ENCODE measurements around the gene LTBP3.
"Not testable (repeated sequence)": the region's sequence is repeated elsewhere in the genome, so short reads cannot be mapped to it uniquely, and the experiment has no call there.

Gene LTBP3

GRCh38 chr11:65526744-65527143, 31.4 kb downstream of the LTBP3 start:
- no peak overlapping the region for H3K9ac ChIP-seq
- H3K9me3 ChIP-seq (ENCODE audit: control insufficient read depth, low read length): no peaks in the 10 kb centered on the region
- H3K4me1 ChIP-seq: peaks cover 20% of the 10 kb centered on the region
- H3K4me2 ChIP-seq (ENCODE audit: low read length): no peak overlapping the region
- no peak overlapping the region for H3K27ac ChIP-seq
- no peaks in the 10 kb centered on the region for H3K36me3 ChIP-seq (ENCODE audit: control insufficient read depth, insufficient read depth, low read length)
- H3K4me3 ChIP-seq (ENCODE audit: low read depth, low read length): no peak overlapping the region
- no peak overlapping the region for H2AFZ ChIP-seq
- no peaks in the 10 kb centered on the region for H3K27me3 ChIP-seq (ENCODE audit: control insufficient read depth, insufficient read depth, low read length)
- peaks cover 3% of the 10 kb centered on the region for H3K79me2 ChIP-seq
- no peak for TF ChIP-seq CTCF (IDR thresholded peaks at IDR 0.05)

- peak overlapping the region; percentile 72 for H3K27ac ChIP-seq
- peak overlapping the region; percentile 79 for H3K4me3 ChIP-seq (ENCODE audit: low read depth, low read length)
- TF ChIP-seq CTCF (IDR thresholded peaks at IDR 0.05): no peak
- peak overlapping the region; percentile 84 for H3K9ac ChIP-seq
- no peaks in the 10 kb centered on the region for H3K27me3 ChIP-seq (ENCODE audit: control insufficient read depth, insufficient read depth, low read length)
- peak overlapping the region; percentile 77 for H3K4me2 ChIP-seq (ENCODE audit: low read length)
- H3K36me3 ChIP-seq (ENCODE audit: control insufficient read depth, insufficient read depth, low read length): no peaks in the 10 kb centered on the region
- H3K79me2 ChIP-seq: peaks cover 3% of the 10 kb centered on the region
- peaks cover 23% of the 10 kb centered on the region for H3K4me1 ChIP-seq
- no peaks in the 10 kb centered on the region for H3K9me3 ChIP-seq (ENCODE audit: control insufficient read depth, low read length)
- peak overlapping the region; percentile 70 for H2AFZ ChIP-seq
These were observed 32.3 kb downstream of the LTBP3 start for GRCh38 chr11:65525546-65526480.

- Histone ChIP-seq H3K4me2 (ENCODE audit: low read length) (peak within 1 kb of the TSS; percentile 77), H3K36me3 (ENCODE audit: control insufficient read depth, insufficient read depth, low read length) (no peaks in the 10 kb centered on the region), H3K27me3 (ENCODE audit: control insufficient read depth, insufficient read depth, low read length) (no peaks in the 10 kb centered on the region), H3K27ac (peak within 1 kb of the TSS; percentile 96), H3K4me3 (ENCODE audit: low read depth, low read length) (peak within 1 kb of the TSS; percentile 79), H2AFZ (peak within 1 kb of the TSS; percentile 70), H3K9ac (peak within 1 kb of the TSS; percentile 84), H3K9me3 (ENCODE audit: control insufficient read depth, low read length) (no peaks in the 10 kb centered on the region), H3K4me1 (peaks cover 23% of the 10 kb centered on the region), H3K79me2 (peaks cover 3% of the 10 kb centered on the region)
- no peak for TF ChIP-seq CTCF (IDR thresholded peaks at IDR 0.05)
These were observed 33.2 kb downstream of the LTBP3 start, which contains the start of gene SCYL1 for GRCh38 chr11:65524741-65525545. SCYL1 (plus strand) TSS chr11:65525083; CDS start chr11:65525154, 71 bp downstream.

DNA sequence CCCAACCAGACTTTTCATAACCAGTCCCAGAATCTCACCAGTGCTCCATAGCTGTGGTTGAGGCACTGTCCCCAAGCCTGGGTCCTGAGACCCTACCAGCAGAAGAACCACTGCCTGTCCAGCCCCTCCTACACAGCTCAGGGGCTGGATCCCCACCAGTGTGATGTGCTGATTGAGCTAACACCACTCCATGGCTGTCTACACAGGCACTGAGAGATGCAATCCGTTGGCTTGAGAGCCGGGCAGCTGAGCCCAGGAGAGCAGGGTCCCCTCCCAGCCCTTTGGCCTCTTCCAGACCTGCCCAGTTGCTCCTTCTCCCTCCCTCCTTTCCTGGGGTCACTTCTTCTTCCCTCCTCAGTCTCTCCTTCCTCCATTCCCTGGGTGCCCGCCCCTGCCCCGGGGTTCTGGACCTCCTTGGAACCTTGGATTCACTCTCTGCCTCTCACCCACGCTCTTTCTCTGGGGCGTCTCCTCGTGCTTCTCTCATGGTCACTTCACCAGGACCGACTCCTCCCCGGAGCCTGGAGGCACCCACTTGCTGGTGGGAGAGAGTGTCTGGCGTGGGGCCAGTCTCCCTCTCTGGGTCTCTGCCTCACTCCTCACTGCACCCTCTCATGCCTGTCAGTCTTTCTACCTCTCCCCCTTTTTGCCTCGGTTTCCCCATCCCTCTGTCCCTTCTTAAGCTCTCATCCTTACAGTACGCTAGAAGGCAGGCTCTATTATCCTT, 34.0 kb downstream of the LTBP3 start:
- Histone ChIP-seq H3K4me2 (ENCODE audit: low read length) (peak overlapping the region; percentile 47), H3K27me3 (ENCODE audit: control insufficient read depth, insufficient read depth, low read length) (no peaks in the 10 kb centered on the region), H3K4me1 (peaks cover 23% of the 10 kb centered on the region), H3K4me3 (ENCODE audit: low read depth, low read length) (peak overlapping the region; percentile 22), H3K79me2 (peaks cover 3% of the 10 kb centered on the region), H3K27ac (peak overlapping the region; percentile 96), H3K9me3 (ENCODE audit: control insufficient read depth, low read length) (no peaks in the 10 kb centered on the region), H2AFZ (peak overlapping the region; percentile 41), H3K9ac (no peak overlapping the region), H3K36me3 (ENCODE audit: control insufficient read depth, insufficient read depth, low read length) (no peaks in the 10 kb centered on the region)
- TF ChIP-seq CTCF (IDR thresholded peaks at IDR 0.05): no peak

- H3K79me2 ChIP-seq; H3K27me3 ChIP-seq (ENCODE audit: control insufficient read depth, insufficient read depth, low read length); H3K36me3 ChIP-seq (ENCODE audit: control insufficient read depth, insufficient read depth, low read length); H3K4me3 ChIP-seq (ENCODE audit: low read depth, low read length); H3K4me2 ChIP-seq (ENCODE audit: low read length); H3K9me3 ChIP-seq (ENCODE audit: control insufficient read depth, low read length); H3K9ac ChIP-seq; H2AFZ ChIP-seq: not testable (repeated sequence)
- Histone ChIP-seq H3K4me1 (peaks cover 23% of the 10 kb centered on the region), H3K27ac (peak overlapping the region; percentile 96)
These were observed 34.6 kb downstream of the LTBP3 start for GRCh38 chr11:65523631-65523968.

GRCh38 chr11:65522718-65523630, 35.2 kb downstream of the LTBP3 start:
- not testable (repeated sequence) for H3K4me3 ChIP-seq (ENCODE audit: low read depth, low read length); H2AFZ ChIP-seq; H3K27me3 ChIP-seq (ENCODE audit: control insufficient read depth, insufficient read depth, low read length); H3K9ac ChIP-seq; H3K4me2 ChIP-seq (ENCODE audit: low read length); H3K79me2 ChIP-seq; H3K9me3 ChIP-seq (ENCODE audit: control insufficient read depth, low read length); H3K36me3 ChIP-seq (ENCODE audit: control insufficient read depth, insufficient read depth, low read length)
- Histone ChIP-seq H3K27ac (peak overlapping the region; percentile 96), H3K4me1 (peaks cover 23% of the 10 kb centered on the region)

Measured in parathyroid adenoma (tissue), 2 donors.